ENCODE results near the gene SPHKAP.
"Not testable (repeated sequence)": the region's sequence is repeated elsewhere in the genome, so short reads cannot be mapped to it uniquely, and the experiment has no call there.

The SPHKAP gene

GRCh38 chr2:228181098-228182019 is at the start of gene SPHKAP:
TSS of gene SPHKAP (minus strand) at chr2:228181687. CDS start at chr2:228181598, 89 bp downstream.
- peak in 23 of 58 donors; percentile 1 to 64 (median 13) for DNase-seq

DNA sequence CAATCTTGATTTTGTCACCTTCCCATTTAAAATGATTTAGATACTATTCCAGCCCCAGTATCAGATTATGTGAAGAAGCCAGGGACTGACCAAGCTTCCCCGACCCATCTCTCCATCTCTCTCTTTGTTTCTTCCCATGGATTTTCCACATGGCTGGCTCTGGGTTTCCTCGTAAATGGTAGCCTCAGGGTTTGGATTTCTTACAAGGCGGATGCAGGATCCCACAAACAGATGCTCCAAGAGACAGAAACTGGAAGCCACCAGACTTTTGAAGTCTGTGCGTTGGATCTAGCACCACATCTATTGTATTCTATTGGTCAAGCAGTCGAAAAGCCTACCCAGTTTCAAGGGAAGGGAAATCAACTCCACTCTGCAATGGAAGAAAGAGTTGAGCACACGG is 46.0 kb upstream of the SPHKAP start:
- no peak for DNase-seq

DNA sequence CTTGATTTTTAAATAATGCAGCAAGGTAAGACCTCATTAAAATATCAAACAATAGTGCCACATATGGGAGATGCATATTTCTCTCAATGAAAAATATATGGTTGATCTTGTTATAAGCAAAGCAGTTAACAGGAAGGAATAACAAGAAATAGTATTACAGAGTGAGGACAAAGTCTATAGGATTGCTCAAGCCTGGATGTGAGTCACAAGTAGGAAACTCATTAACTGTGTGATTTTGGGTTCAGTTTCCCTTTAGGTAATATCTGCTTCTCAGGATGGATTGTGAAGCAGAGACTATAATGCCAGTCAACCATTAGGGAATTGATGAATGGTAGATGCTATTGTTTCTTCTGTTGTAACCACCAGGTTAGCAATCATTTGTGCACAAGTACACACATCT is 42.9 kb upstream of the SPHKAP start:
- no peak for DNase-seq

DNA sequence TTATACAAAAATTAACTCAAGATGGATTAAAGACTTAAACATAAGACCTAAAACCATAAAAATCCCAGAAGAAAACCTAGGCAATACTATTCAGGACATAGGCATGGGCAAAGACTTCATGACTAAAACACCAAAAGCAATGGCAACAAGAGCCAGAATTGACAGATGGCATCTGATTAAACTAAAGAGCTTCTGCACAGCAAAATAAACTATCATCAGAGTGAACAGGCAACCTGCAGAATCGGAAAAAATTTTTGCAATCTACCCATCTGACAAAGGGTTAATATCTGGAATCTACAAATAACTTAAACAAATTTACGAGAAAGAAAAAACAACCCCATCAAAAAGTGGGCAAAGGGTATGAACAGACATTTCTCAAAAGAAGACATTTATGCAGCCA is 37.1 kb upstream of the SPHKAP start:
- DNase-seq = not testable (repeated sequence)

DNA sequence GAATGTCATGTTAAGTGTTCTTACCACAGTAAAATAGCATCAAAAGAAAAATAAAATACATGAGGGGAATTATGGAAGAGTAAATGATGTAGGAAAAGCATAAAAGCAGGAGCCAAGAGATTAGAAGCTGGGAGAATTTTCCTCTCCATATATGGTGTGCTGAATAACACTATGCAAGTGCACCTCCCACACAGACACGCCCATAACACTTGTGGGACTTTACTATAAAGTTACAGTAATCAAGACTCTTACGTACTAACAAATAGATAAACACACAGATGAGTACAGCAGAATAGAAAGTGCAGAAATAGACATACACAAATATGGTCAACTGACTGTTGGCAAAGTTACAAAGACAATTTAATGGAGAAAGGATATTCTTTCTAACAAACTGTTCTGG is 16.0 kb upstream of the SPHKAP start:
- DNase-seq = no peak

GRCh38 chr2:228180181-228181097 is 1.0 kb downstream of the SPHKAP start:
- peak in 22 of 58 donors; percentile 1 to 60 (median 20) for DNase-seq

GRCh38 chr2:228167290-228167689 is 14.2 kb downstream of the SPHKAP start:
- DNase-seq = no peak

DNA sequence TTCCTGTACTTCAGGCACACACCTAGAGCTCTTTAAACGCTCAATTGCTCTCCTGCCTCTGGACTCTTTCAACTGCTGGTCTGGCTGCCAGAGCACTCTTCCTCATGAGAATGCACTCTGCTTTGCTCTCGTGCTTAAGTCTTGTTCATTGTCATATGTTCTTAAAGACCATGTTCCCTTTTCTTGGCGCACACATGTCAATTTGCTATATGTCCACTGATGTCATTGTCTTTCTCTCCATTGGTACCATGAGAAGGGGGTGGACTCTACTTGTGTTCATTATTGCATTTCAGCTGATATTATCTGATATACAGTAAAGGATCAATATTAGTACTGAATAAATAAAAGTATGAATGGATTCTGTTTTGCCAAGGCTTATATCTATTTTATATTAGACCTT is 16.8 kb downstream of the SPHKAP start:
- no peak for DNase-seq

DNA sequence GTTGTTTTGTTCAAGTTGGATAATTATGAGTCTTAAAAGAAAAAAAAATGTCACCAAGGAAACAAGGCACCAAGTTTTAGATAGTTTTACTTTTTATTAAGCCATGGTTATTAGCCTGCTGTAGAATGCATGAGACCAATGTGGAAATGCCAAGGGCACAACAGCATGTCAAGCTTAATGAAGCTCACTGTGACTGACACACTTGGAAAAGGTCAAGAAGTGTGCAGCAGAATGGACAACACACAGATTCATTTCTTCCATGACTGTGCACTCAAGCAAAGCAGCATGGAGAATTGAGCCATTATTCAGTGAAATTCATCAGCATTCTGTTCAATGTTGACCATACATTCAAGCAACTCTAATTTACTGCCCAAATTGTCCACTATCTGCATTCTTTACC is 23.6 kb downstream of the SPHKAP start:
- DNase-seq = no peak

DNA sequence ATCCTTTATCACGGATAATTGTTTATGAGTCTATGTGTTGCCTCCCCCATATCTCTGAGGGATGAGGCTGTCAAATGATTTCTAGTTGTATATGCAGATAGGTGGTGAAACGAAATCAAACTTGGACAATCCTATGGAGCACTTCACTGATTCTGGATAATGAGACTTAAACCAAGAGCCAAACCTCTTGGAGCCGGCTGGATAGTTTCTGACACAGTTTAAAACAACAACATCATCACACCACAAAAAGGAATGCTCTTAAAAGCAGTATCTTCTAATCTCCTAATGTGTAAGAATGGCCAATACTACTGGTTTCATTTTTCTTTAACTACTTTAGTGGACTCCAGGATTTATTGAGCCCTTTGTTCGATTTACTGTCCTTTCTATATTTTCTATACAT is 36.5 kb downstream of the SPHKAP start:
- no peak for DNase-seq

- DNase-seq = no peak
Observed at GRCh38 chr2:228140934-228141528, 40.5 kb downstream of the SPHKAP start.

- DNase-seq = no peak
Observed at GRCh38 chr2:228136027-228136426, 45.5 kb downstream of the SPHKAP start.

DNA sequence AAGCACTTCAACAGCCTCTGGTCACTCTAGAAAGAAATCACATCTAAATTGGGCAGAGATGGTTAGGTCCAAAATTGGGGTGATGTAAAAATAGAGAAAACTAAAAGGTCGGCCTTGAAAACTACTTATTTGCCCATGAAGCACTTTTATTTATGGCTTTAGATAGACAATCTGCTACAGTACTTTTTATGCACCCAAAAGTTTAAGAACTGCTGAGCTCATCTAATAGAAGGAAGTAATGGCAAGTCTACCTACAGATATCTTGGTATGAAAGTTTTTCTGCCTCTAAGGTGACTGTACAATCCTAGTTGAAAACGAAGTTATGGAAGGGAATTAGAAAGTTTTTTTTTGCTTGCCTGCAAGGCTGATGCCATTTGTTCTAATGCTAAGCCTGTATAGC is 46.2 kb downstream of the SPHKAP start:
- no peak for DNase-seq

GRCh38 chr2:228131833-228132232 is 49.7 kb downstream of the SPHKAP start:
- no peak for DNase-seq

DNA sequence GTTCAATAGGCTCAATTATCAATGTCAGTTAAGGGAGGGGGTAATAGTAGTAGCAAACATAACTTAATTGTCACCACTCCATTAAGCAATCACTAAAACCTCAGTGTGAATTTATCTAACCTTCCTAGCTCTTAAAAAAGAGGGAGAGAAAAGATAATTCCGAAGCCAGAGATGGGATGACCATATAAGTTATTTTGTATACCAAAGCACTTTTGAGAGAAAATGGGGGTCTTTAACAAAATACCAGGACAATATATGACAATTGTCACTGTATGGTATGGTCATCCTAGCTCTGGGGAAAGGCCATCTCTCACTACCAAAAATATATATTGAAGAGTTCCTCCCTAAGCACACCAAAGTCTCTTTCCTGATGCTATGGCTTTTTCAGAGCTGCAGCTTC is 55.1 kb downstream of the SPHKAP start:
- no peak for DNase-seq

DNA sequence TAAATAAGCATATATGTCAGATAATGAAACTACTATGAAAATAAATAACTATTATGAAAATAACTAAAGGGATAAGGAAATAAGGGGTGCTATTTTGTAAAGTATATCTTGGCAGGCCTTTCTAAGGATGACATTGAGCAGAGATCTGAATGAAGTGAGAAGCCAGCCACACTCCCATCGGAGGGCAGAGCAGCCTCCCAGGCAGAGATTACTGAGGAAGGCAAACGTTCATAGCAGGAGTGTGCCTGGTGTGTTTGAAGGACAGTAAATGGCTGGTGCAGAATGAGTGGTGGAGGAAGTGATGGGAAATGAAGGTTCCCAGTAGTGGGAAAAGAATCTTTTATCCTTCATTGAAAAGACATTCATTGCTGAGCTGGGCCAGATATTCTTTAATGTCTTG is 62.5 kb downstream of the SPHKAP start:
- no peak for DNase-seq

DNA sequence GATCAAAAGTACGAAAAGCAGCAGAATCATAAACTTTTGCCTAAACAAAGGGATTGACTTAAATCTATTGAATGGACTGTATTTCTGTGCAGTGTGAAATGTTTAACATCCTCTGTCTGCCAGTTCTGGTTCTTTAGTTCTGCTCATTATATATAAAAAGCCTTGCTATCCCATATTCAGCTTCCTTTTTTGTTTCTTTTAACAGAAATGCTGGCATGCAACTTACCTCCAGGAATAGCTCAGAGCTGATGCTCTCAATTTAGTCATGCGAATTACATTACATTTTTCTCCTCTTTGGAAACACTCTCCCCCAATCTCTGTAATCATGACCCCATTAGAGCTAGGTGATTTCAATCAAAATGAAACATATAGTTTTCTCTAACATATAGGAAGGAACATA is 73.6 kb downstream of the SPHKAP start:
- DNase-seq = no peak

DNA sequence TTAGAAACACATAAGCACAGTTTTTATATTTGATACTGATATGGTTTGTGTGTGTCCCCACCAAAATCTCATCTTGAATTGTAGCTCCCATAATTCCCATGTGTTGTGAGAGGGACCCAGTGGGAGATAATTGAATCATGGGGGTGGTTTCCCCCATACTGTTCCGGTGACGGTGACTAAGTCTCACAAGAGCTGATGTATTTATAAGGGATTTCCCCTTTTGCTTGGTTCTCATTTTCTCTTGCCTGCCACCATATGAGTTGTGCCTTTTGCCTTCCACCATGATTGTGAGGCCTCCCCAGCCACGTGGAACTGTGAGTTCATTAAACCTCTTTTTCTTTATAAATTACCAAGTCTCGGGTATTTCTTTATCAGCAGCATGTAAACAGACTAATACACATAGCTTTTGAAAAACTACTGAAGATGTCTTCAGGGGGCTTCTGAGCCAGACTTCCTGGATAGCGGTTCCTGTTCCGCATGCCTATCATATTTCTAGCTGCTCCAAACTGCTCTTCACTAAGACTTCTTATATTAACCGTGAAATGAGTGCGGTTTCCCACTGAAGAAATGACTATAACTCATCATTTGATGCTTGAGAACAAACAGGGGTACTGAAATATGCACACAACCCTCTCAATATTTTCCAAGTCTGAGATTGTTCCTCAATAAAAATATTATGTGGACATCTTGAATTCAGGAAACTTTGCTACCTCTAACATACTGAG is 75.8 kb downstream of the SPHKAP start:
- DNase-seq = no peak

DNA sequence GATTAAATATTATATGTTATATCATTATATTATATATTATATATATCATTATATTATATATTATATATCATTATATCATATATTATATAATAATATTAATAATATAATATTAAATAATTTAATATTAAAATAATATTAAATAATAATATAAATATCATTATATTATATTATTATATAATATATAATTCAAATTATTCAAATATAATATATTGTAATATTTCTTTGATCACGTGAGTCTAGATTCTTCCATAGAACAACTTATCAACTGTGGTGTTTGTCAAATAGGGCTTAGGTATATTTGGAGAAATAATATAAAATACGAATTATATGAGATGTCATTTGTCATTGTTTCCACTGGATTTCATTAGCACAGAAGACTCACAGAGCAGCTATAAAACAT is 77.3 kb downstream of the SPHKAP start:
- DNase-seq = no peak

- DNase-seq = no peak
Observed at GRCh38 chr2:228103379-228103778, 78.1 kb downstream of the SPHKAP start.

DNA sequence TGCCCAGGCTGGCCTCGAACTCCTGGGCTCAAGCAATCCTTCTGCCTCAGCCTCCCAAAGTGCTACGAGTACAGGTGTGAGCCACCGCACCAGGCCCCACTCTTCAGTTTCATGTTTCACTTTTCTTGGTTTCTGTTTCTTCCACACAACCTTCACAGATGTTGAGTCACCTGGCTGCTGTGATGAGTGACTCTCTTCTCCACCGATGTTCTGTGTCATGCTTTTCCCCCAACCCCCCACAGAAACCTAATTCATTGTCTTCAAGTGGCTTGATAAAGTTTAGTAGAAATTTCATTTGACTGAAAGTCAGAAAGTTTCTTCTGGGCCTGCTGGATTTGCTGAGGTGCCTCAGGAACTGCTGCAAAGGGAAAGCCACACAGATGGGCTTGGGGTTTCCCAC is 78.5 kb downstream of the SPHKAP start:
- DNase-seq = no peak

Data from anterior cingulate cortex (tissue), 58 donors.